ENCODE data around the gene GOLGA8A.
"Not testable (repeated sequence)": the region's sequence is repeated elsewhere in the genome, so short reads cannot be mapped to it uniquely, and the experiment has no call there.

GOLGA8A gene

DNA sequence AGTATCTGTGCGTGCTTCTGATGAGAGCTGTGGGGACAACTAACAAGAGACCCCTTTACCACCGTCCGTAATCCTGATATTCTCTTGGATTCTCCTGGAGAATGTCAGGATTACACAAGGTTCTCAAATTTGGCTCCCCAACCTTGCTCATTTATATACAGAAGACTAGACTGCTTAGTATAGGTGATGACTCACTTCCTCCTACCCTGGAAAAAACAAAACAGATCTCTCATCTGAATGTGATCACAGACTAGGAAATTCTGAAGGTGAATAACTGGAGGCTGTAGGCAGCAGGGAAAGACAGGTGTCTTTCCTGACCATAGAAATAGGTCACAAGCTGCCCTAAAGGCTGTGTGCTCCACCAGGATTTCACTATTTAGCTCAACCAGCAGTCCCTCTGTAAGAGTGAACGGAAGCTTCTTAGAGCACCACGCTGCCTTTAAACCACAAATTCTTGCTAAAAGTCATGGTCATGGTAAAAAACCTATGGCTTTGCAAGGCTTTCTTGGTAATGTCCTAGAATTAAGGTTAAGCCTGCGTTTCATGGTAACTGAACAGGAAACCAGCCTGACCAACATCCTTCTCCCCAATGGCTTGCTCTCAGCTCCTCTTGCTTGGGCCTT lies 39.9 kb downstream of the GOLGA8A start:
- H3K9ac ChIP-seq (ENCODE audit: low read length); H3K9me3 ChIP-seq (ENCODE audit: control insufficient read depth, low read length); H3K4me1 ChIP-seq (ENCODE audit: control insufficient read depth, insufficient read depth, low read length); H3K4me3 ChIP-seq (ENCODE audit: low read length); H3K27me3 ChIP-seq (ENCODE audit: control insufficient read depth, insufficient read depth, low read length); H3K36me3 ChIP-seq (ENCODE audit: control insufficient read depth, insufficient read depth, low read length): not testable (repeated sequence)

DNA sequence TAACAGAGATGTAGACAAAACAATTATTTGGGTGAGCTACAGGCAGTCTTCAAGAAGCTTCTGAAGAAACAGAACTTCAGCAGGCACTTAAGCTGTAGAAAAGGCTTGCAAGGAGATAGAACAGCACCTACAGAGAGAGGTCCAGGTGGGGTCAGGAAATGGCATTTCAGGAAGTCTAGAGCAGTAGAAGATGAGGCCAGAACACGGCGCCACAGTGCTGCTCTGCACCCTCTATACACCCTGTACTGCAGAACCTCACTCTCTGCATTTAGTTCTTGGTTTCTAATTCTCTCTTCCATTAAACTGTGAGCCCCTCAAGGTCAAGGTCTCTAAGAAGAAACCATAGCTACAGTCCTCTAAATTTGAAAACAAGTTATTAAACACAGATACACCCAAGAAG lies 44.6 kb downstream of the GOLGA8A start:
- H3K4me3 ChIP-seq (ENCODE audit: low read length); H3K9me3 ChIP-seq (ENCODE audit: control insufficient read depth, low read length); H3K9ac ChIP-seq (ENCODE audit: low read length); H3K27me3 ChIP-seq (ENCODE audit: control insufficient read depth, insufficient read depth, low read length); H3K36me3 ChIP-seq (ENCODE audit: control insufficient read depth, insufficient read depth, low read length); H3K4me1 ChIP-seq (ENCODE audit: control insufficient read depth, insufficient read depth, low read length): not testable (repeated sequence)

DNA sequence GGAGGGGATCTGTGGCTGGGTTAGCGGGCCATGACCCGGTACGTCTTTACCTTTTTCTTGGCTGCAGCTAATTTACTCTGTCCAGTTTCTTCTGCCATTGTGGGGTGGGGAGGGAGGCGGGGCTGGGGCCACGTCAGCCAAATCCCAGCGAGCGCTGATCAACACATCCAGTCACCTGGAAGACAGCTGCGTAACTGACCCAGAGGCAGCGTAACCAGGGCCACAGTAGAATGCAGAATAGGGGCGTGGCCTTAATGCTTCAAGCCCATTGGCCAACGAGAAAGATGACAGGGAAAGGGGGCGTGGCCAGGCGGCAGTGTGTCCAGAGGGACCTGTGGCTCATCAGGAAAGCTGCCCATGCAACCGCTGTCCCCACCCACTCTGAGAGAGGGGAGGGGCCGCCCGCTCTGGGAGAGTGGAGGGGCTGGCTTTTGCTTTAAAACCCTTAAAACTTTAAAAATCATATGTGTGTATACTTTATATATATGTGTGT lies 48.0 kb downstream of the GOLGA8A start:
- H3K4me1 ChIP-seq (ENCODE audit: control insufficient read depth, insufficient read depth, low read length); H3K36me3 ChIP-seq (ENCODE audit: control insufficient read depth, insufficient read depth, low read length); H3K4me3 ChIP-seq (ENCODE audit: low read length); H3K27me3 ChIP-seq (ENCODE audit: control insufficient read depth, insufficient read depth, low read length); H3K9me3 ChIP-seq (ENCODE audit: control insufficient read depth, low read length); H3K9ac ChIP-seq (ENCODE audit: low read length): not testable (repeated sequence)

Data from mucosa of stomach (tissue), 1 donor.